Measurements from ENCODE around the gene TSPYL2.

DNA sequence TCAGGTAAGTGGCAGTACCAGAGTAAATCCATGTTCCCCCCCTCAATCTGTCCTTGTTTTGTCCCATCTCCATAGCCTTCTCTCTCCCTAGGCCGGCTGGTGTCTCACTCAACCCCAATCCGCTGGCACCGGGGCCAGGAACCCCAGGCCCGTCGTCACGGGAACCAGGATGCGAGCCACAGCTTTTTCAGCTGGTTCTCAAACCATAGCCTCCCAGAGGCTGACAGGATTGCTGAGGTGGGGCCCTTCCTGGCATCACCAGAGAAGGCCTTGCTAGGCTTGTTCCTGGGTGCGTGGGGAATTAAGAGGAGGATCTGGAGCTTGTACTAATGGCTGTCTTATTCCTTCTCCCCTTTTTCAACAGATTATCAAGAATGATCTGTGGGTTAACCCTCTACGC lies 2.7 kb downstream of the TSPYL2 start:
- TF ChIP-seq, protein P1, sequence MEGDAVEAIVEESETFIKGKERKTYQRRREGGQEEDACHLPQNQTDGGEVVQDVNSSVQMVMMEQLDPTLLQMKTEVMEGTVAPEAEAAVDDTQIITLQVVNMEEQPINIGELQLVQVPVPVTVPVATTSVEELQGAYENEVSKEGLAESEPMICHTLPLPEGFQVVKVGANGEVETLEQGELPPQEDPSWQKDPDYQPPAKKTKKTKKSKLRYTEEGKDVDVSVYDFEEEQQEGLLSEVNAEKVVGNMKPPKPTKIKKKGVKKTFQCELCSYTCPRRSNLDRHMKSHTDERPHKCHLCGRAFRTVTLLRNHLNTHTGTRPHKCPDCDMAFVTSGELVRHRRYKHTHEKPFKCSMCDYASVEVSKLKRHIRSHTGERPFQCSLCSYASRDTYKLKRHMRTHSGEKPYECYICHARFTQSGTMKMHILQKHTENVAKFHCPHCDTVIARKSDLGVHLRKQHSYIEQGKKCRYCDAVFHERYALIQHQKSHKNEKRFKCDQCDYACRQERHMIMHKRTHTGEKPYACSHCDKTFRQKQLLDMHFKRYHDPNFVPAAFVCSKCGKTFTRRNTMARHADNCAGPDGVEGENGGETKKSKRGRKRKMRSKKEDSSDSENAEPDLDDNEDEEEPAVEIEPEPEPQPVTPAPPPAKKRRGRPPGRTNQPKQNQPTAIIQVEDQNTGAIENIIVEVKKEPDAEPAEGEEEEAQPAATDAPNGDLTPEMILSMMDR (IDR thresholded peaks at IDR 0.05), result no peak
- no peak for TF ChIP-seq EZH2 (IDR thresholded peaks at IDR 0.05; ENCODE audit: borderline replicate concordance, insufficient read depth, low read depth, low read length, poor library complexity, severe bottlenecking)
